NCI-H524 (cell line): ENCODE data around the gene MRGPRX2.

ENCODE experiments used
- DNase-seq, 2 experiments: peaks; one replicate each; lab custom pipeline; 2025; lab: John Stamatoyannopoulos, UW

The MRGPRX2 gene

DNA sequence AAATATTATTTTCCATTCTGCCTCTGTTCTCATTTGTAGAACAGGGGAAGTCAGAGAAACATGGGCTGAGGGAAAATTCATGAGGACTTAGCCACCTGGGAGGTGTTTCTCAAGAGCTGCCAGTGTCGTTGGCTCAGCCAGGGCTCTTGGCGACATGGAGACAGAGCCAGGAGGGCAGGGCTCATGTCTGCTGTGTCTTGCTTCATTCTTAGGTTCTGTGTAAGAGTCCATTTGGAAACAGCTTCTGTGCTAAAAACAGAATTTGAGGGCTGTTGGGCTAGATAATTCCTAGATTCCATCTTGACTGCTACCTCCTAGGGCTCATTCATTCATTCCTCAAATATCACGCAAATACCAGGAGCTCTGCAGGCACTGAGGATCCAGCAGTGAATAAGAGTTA, 15.1 kb upstream of the MRGPRX2 start:
- no peak for DNase-seq

DNA sequence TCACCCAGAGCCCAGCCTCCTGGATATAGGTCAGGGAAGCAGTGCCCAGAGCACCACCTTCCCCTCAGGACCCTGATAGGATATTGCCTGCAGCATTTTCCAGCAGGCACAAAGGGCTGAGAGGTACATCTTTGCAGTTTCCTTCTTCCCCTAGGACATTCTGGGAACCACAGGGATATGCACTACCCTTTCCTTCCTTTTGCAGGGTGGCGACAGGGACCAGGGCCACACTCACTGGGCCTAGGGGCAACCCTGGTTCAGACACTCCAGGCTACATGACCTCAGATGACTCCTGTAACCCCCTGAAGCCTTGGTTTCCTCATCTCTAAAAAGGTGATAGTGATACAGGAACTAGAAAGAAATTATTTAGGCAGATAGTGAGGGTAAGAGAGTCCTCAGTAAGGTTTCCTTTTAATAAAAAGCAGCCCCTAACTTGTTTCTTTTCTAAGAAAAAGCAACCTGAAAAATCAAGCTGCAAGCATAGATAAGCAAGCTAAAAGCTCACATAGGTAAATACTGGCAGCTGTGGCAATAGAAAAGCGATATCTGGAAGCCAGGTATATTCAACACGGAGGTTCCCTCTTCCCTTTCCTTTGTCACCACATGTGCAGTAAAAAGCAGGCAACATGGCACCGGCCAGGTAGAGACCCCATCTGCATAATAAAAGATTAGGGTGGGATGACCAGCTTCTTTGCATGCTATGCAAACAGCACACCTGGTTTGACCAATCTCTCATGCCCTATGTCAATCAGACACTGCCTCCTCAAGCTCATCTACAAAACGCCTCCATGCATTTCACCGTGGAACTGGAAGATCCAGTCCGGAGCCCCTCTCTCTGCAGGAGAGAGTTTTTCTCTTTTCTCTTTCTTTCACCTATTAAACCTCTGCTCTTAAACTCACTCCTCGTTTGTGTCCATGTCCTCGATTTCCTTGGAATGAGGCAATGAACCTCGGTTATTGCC, 13.2 kb upstream of the MRGPRX2 start:
- no peak for DNase-seq

DNA sequence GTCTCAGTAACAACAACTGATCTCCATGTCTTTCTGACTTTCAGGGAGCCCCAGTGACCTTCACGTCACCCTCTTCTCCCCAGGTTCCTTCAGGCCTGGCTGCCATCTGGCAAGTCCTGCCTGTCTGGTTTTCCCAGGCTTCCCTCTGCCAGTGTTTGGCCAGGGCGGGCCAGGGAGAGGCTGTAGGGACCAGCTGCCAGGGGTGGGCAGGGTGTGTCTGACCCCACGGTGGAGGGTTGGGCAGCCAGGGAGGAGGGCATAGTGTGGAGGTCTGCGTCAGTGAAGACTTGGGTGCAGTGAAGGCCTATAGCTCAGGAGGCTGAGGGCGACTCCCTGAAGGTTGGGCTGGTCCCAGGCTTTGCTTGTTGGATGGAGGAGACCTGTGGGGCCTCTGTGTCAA, 11.9 kb upstream of the MRGPRX2 start:
- no peak for DNase-seq

DNA sequence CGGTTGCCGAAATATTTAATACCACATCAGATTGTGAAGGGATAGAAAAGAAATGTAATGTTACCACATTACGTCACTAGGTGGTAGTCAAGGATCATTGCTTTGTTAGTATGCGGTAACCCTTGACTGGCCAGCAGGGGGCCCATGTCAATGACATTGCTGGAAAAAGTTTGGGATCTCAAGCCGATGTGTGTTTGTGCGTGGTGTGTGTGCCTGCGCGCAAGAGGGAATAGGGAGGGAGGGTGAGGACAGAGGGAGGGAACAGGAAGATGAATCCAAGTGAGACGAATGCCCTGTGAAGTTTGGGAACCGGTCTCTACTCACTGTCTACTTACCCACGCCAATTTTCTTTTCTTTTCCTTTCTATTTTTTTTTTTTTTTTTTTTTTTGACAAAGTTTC, 10.7 kb upstream of the MRGPRX2 start:
- peak; percentile 62 to 85 for DNase-seq

DNA sequence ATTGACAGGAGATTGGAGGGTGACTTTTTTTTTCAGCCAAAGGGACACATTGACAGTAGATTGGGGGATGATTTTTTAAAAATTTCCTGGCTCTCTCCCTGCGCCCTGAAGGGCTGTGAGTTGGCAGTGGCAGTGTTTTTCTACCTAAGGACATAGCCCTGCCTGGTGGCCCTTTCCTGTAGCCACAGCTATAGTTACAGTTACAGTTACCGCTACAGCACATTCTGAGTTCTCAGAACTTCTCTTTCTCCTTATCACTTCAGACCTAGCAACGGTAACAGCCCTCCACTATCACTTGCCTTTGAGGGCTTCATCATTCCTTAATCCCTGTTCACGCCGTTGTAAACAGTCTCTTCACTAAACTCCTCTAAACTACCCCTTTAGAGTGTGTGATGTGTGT, 684 bp downstream of the MRGPRX2 start:
- DNase-seq = no peak

DNA sequence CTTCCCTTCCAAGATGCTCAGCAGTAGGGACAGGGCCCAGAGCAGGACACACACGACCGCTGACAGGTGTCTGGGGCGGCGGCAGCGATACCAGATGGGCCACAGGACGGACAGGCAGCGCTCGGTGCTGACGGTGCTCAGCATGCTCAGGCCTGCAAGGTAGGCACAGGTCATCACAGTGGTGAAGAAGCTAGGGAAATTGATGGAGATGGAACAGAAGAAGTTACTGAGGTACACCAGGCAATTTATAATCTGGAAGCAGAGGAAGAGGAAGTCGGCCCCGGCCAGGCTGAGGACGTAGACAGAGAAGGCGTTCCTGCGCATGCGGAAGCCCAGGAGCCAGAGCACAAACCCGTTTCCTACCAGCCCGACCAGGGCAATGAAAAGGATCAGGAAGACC, 4.6 kb downstream of the MRGPRX2 start:
- no peak for DNase-seq

DNA sequence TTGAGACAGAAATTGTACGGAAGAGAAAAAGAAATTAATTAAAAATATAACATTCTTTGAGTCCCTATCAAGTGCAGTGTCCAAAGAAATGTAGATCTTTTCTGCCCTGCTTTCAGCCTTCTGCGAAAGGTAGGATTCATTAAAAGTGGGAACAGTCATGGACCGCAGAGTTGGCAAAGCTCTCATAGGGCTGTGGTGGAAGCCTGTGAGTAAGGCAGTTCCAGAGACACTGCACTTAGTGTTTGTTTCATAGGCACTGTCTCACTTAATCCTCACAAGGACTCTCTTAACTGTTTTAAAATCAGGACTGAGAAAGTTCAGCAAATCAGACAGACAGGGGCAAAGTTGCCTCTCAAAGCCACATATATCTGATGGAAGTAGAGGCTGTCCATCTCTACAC, 5.5 kb downstream of the MRGPRX2 start:
- DNase-seq = no peak

DNA sequence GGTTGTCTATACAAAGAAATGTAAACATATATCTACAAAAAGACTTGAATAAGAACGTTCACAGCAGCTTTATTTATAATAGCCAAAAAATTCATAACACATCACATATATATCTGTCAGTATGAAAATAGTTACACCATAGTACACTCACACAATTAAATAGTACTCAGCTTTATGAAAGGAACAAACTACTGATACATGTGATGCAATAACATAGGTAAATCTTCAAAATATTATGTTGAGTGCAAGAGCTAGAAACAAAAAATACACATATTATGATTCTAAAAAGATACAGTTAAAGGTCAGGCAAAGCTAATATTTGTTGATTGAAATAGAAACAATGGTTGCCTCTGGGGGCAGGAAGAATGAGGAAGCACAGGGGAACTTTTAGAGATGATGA, 6.6 kb downstream of the MRGPRX2 start:
- no peak for DNase-seq

DNA sequence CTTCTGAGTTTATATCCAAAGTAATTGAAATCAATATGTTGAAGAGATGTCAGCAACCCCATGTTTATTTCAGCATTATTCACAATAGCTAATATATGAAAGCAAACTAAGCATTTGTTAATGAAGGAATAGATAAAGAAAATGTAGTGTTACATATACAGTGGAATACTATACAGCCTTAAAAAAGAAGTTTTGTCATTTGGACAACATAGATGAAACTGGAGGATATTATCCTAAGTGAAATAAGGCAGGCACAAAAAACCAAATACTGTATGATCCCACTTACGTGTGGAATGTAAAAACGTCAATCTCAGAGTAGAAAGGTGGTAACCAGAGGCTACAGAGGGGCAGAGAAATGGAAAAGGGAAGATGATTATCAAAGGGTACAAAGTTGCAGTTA, 10.2 kb downstream of the MRGPRX2 start:
- DNase-seq = no peak

DNA sequence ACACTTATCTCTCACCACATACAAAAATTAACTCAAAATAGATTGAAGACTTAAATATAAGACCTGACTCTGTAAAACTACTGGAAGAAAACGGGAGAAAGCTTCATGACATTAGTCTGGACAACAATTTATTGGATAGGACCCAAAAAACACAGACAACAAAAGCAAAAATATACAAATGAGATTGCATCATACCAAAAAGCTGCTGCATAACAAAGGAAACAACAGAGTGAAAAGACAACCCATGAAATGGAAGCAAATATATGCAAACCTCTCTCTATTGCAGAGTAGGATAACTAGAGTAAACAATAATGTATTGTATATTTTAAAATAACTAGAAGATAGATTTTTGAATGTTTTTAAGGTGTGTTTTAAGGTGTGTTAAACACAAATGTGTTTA, 11.2 kb downstream of the MRGPRX2 start:
- no peak for DNase-seq

DNA sequence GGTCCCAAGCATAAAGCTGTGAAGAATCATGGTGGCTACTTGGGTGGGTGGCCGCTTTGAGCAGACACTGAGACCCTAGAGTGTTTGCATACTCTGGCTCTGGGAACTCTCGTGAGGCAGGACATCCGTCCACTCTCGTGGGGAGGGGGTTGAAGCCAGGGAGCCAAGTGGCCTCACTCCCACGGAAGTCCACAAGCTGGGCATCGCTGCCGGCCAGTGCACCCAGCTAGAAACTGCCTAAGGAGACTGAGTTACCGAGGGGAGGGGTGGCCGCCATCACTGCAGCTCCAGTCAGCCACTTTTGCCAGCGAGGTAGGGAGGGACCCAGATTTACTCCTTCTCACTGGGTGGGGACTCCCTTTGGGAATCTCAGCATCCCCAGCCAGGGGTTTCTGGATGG, 20.5 kb downstream of the MRGPRX2 start:
- DNase-seq = no peak

DNA sequence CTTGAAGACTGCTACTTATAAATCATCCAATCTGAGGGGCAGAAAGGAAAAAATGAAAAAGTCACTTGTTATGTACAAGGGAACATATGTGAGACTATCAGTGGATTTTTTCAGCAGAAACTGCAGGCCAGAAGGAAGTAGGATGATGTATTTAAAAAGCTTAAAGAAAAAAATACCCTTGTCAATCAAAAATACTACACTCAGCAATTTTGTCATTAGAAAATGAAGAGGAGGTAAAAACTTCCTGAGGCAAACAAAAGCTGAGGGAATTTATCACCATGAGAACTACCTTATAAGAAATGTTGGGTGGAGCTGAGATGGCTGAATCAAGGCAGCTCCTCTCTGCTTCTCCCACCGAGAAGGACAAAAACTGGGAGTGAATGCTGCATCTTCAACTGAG, 21.1 kb downstream of the MRGPRX2 start:
- no peak for DNase-seq

DNA sequence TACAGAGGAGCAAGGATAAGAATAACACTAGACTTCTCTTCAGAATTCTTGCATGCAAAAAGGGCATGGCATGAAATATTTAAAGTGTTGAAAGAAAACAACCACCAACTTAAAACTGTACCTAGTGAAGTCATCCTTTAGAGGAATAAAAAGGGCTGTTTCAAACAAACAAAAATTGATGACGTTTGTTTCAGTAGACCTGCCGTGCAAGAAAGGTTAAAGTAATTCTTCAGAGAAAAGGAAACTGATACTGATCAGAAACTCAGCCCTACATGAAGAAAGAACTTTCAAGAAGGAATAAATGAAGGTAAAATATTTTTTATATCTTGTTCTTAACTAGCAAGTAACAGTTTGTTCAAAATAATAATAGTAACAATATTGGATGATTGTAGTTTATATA, 27.5 kb downstream of the MRGPRX2 start:
- no peak for DNase-seq

DNA sequence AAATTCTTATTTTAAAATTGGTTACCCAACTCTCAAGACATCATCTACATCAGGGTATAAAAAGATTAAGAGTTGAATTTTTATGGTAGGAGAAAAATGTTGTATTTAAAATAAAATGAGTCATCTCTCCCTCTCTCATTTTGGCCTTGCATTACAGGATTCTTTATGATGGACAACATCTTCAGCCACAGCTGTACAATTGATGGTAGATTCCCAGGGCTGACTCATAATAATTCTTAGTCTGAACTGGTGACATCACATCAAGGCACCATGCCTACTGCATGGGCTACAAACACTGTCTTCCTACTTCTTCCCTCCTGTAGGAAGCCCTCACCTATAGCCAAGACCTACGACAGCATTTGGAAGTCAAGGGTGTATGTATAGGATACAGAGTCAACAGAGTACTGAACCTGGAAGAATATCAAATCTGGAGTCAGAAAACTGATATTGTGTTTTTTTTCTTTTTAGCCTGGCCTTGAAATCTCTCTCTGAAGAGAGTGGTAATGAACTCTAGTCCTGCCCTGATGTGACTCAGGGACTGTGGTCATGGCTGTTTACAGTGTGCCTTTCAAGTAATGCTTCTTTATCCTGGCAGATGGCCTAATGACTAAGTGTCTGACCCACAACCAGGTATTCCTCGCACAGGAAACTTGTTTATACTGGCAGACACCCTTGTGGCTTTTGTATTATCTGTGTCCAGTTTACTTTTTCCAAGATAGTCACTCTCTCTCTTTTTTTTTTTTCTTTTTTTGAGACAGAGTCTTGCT, 32.5 kb downstream of the MRGPRX2 start:
- no peak for DNase-seq

DNA sequence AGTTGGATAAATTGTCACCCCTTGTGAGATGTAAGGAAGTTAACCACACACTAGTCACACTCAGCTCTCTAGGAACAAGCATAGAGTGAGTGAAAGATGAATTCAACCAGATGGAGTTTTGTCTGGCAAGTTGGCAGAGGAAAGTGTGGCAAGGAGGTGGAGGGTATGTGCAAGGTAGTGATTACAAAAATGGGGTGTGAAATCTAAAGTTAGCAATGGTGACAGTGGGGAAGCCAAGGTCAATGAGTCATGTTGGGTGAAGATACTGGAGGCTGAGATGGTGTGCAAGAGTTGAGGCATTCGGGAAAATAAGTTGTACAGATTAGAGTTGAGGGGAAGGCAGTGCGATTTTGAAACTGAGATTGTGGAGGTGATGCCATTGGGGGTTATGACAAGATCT, 33.7 kb downstream of the MRGPRX2 start:
- no peak for DNase-seq

DNA sequence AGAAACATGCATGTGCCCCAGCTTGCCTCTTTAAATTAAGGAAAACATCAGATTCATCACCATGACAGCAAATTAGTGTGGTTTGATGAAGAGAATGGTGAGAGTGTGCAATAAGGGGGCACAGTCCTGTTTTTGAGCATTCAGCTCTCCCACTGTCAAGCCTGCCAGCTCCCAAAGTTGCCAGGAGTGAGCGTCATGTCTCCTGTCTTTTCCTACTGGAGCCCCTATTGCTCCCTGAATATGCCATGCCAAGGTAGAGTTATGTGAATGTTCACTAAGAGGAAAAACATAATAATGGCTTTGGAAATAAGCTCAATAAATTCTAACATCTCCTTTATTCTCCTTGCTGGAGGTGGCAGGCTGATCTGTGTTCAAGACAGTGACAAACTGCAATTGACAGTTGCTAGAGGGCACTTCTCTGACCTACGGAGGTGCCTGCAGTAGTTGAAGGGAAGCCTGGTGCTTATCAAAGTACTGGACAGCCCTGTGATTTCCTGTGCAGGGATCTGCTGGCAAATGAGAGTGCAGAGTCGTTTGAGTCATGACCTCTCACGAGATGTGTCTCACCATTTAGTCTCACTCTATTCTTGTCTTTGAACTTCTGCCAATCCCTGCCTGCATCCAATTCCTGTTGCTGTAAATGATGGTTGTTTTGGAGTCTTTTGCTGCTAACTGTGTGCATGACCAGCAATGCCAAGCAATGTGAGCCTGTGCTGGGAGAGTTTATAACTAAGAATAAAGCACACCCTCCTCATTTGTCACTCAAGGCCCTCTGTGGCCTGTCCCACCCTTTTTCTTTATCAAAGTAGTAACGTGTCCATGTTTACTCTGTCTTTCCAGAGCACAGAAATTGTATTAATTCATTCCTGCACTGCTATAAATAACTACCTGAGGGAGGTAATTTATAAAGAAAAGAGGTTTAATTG, 34.8 kb downstream of the MRGPRX2 start:
- no peak for DNase-seq

DNA sequence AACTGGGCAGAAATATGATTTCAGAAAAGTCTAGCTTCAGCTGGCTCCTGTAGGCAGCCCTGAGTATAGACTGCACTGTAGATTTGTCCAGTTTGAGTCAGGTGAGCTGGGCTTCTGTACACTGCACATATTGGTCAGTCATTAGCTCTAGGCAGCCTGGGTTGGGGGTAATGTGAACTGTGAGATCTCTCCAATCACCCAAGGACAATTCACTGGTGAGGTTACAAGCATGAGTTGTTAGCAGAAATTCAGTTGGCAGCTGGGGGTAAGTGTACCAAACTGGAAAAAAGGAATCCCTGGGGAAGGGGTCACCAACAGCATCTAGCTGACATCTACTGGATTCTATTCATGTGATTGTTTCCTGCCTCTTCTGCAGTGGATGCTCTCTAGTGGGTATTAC, 39.7 kb downstream of the MRGPRX2 start:
- no peak for DNase-seq

DNA sequence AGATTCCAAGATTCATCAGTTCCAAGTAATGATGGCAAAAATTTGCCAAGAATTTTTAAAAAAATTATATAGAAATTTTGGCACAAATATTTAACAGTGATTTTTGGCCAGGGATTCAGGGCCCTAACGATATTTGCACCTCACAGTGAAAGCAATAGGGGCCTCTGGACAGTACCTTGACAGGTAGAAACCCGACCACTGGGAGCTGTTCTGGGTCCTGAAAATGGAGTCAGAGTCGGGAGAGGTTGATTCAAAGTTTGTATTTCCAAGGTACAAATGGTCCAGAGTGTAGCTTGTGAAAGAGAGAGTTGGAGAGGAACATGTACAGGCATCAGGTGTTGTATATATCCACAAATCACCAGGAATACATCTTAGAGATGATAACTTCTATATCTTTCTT, 41.6 kb downstream of the MRGPRX2 start:
- DNase-seq = no peak

DNA sequence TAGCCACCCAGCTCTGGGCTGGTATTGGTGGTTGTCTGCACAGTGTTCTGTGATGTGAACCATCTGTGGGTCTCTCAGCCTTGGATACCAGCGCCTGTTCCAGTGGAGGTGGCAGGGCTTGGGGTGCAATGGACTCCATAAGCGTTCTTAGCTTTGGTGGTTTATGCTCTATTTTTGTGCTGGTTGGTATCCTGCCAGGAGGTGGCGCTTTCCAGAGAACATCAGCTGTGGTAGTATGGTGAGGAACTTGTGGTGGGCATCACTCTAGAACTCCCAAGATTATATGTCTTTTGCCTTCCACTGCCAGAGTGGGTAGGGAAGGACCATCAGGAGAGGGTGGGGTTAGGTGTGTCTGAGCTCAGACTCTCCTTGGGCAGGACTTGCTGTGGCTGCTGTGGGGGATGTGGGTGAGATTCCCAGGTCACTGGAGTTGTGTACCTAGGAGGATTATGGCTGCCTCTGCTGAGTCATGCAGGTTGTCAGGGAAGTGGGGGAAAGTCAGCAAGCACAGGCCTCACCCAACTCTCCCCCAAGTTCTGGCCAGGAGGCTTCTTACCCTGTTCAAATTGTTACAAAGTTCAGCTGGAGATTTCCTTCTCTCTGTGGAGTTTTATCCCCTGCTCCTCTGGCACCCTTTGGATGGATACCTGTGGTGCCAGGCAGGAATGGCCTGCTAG, 47.2 kb downstream of the MRGPRX2 start:
- DNase-seq = no peak

DNA sequence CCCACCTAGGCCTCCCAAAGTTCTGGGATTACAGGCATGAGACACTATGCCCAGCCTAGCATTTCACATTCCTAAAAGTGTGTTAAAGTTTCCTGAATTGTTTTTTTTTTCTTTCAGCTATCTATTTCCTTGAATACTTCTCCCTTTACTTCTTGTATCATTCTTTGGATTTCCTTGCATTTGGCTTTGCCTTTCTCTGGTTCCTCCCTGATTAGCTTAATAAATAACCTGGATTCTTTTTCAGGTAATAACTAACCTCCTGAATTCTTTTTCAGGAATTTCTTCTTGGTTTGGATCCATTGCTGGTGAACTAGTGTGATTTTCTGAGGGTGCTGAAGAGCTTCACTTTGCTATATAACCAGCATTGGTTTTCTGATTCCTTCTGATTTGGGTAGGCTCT, 47.9 kb downstream of the MRGPRX2 start:
- no peak for DNase-seq
